HEK293T (cell line): ENCODE data around the gene MAB21L4.

ENCODE experiments used
- FOXA1 ChIP-seq: fragments of 450-650 bp; IDR thresholded peaks from 2 replicates; pipeline ENCODE4 v1.6.1; 2016; ENCODE audit warnings: mild to moderate bottlenecking
- TF ChIP-seq, protein P1 (sequence below): fragments of 450-650 bp; IDR thresholded peaks from 2 replicates; pipeline ENCODE4 v1.6.1; 2016

DNA sequence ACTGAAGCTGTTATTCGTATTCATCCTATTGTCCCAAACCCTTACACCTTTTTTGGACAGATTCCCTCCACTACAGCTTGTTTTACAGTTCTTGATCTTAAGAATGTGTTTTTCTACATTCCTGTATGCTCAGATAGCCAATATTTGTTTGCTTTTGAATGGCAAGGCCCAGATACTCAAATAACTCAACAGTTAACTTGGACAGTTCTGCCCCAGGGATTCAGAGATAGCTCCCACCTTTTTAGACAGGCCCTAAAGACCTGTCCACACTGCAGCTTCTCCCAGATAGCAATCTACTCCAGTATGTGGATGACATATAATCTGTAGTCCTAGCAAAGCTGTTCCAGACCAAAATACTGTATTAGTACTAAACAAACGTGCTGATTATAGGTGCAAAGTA lies 34.4 kb downstream of the MAB21L4 start:
- TF ChIP-seq FOXA1 = no peak
- TF ChIP-seq, protein P1, sequence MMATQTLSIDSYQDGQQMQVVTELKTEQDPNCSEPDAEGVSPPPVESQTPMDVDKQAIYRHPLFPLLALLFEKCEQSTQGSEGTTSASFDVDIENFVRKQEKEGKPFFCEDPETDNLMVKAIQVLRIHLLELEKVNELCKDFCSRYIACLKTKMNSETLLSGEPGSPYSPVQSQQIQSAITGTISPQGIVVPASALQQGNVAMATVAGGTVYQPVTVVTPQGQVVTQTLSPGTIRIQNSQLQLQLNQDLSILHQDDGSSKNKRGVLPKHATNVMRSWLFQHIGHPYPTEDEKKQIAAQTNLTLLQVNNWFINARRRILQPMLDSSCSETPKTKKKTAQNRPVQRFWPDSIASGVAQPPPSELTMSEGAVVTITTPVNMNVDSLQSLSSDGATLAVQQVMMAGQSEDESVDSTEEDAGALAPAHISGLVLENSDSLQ = no peak
